GM20000 (cell line): ENCODE results near the gene LMNTD2.

Experiments used
- DNase-seq: peaks from one replicate; pipeline ENCODE4 v3.0.0; 2012; ENCODE audit warnings: low spot score
- TF ChIP-seq, protein P1 (sequence below): IDR thresholded peaks from 2 replicates; pipeline ENCODE4 v1.5.1; 2012; ENCODE audit warnings: mild to moderate bottlenecking, control low read depth; ENCODE audit errors: extremely low read depth, missing control alignments

Gene LMNTD2

DNA sequence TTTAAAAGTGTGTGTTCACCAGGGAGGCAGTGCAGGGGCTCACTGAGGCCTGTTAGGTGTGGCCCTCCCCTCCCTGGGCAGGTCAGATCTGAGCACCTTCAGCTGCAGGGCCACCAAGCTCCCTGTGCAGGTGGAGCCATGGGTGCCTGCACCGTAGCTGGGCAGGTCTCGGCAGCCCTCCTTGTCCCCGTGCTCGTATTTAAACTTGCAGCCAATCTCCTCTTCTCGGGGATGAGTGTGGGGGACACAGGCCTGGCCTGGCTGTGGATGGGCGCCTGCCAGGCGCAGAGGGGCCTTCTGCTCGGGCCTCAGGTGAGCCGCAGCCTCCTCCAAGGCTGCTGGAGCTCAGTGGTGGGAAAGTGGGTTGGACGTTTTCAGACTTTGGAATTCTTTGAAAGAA is 34.9 kb upstream of the LMNTD2 start:
- no peak for DNase-seq
- TF ChIP-seq, protein P1, sequence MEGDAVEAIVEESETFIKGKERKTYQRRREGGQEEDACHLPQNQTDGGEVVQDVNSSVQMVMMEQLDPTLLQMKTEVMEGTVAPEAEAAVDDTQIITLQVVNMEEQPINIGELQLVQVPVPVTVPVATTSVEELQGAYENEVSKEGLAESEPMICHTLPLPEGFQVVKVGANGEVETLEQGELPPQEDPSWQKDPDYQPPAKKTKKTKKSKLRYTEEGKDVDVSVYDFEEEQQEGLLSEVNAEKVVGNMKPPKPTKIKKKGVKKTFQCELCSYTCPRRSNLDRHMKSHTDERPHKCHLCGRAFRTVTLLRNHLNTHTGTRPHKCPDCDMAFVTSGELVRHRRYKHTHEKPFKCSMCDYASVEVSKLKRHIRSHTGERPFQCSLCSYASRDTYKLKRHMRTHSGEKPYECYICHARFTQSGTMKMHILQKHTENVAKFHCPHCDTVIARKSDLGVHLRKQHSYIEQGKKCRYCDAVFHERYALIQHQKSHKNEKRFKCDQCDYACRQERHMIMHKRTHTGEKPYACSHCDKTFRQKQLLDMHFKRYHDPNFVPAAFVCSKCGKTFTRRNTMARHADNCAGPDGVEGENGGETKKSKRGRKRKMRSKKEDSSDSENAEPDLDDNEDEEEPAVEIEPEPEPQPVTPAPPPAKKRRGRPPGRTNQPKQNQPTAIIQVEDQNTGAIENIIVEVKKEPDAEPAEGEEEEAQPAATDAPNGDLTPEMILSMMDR: no peak

GRCh38 chr11:593347-593746 is 32.8 kb upstream of the LMNTD2 start:
- TF ChIP-seq, protein P1: no peak
- no peak for DNase-seq

DNA sequence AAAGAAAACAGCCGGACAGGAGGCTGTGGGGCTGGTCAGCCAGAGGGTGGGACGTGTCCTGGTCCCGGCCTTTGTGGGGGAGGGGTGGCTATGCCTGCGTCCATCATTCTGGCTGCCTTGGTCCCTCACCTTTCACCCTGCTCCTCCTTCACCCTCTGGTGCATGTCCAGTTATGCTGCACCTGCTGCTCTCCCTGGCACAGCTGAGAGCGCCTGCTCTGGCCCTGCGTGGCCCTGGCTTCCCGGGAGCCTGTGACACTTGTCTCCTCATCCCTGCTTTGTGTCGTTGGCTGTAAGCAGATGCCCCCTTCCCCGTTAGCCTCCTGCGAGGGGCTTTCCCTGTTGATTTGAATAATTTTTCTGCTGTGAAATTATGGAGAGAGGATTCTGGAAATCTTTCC is 32.4 kb upstream of the LMNTD2 start:
- TF ChIP-seq, protein P1: no peak
- DNase-seq: no peak

- TF ChIP-seq, protein P1: no peak
- no peak for DNase-seq
Observed at GRCh38 chr11:592501-592900, 32.0 kb upstream of the LMNTD2 start.

DNA sequence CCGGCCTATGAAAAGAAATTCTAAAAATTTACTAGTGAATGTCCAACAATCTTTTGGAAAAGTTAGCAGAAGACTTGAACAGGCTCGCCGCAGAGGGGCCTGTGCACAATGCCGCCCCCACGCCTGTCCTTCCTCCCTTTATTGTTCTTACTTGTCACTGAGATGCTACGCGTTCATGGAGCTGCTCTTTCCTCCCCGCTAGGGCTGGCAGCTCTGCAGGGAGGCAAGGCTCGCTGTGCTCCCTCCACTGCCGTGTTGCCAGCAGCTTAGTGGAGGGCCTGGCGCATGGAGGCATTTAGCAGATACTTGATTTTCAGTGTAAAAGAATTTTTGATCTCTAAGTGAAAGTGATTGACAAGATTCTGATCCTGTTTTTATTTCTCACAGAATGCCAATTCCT is 30.5 kb upstream of the LMNTD2 start:
- TF ChIP-seq, protein P1: no peak
- DNase-seq: no peak

GRCh38 chr11:589798-590197 is 29.3 kb upstream of the LMNTD2 start:
- no peak for DNase-seq
- TF ChIP-seq, protein P1: no peak

DNA sequence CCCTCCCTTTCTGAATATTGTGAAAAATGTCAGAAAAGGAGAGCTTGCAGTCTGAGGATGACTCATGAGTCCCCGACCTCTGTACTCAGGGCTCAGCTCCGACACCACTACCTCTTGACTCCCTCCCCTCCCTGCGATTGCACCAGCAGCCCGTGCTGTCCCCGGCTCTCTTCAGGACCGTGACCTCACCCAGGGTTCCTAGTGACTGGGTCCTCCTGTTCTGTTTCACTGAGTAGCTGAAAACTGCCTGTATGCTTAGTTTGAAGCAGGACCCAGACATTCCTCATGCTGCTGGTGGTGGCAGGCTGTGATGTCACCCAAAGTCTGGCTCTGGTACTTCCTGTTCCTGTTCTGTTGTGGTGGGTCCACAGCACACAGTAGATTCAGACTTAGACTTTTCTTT is 27.4 kb upstream of the LMNTD2 start:
- TF ChIP-seq, protein P1: no peak
- no peak for DNase-seq
